Endothelial cell of umbilical vein (primary cell): Measurements from ENCODE around the gene CHAF1A.

ENCODE experiments used
- EZH2 ChIP-seq: IDR thresholded peaks from 2 replicates; pipeline ENCODE4 v1.6.1; 2012; ENCODE audit warnings: borderline replicate concordance, low read depth, mild to moderate bottlenecking, moderate library complexity, low read length, inconsistent platforms; ENCODE audit not compliant: severe bottlenecking
- POLR2A ChIP-seq: IDR thresholded peaks from 2 replicates; pipeline ENCODE4 v1.6.1; 2012; ENCODE audit warnings: low read depth, mild to moderate bottlenecking, control low read depth, low read length
- TF ChIP-seq, protein P1 (sequence below), 2 donors: IDR thresholded peaks; 1 replicate in 1 of 2; 2 replicates in 1 of 2; pipeline ENCODE4 v1.5.1; 2011; ENCODE audit warnings: low read length in 2 of 2, mild to moderate bottlenecking in 2 of 2, moderate library complexity in 2 of 2, control low read depth in 1 of 2, inconsistent platforms in 1 of 2, low read depth in 1 of 2; ENCODE audit not compliant: insufficient read depth in 1 of 2; ENCODE audit errors: extremely low read depth in 1 of 2

- TF ChIP-seq EZH2 = no peak
- no peak for TF ChIP-seq POLR2A
- TF ChIP-seq, protein P1, sequence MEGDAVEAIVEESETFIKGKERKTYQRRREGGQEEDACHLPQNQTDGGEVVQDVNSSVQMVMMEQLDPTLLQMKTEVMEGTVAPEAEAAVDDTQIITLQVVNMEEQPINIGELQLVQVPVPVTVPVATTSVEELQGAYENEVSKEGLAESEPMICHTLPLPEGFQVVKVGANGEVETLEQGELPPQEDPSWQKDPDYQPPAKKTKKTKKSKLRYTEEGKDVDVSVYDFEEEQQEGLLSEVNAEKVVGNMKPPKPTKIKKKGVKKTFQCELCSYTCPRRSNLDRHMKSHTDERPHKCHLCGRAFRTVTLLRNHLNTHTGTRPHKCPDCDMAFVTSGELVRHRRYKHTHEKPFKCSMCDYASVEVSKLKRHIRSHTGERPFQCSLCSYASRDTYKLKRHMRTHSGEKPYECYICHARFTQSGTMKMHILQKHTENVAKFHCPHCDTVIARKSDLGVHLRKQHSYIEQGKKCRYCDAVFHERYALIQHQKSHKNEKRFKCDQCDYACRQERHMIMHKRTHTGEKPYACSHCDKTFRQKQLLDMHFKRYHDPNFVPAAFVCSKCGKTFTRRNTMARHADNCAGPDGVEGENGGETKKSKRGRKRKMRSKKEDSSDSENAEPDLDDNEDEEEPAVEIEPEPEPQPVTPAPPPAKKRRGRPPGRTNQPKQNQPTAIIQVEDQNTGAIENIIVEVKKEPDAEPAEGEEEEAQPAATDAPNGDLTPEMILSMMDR (IDR thresholded peaks at IDR 0.05; ENCODE audit: extremely low read depth in 1 of 2, insufficient read depth in 1 of 2, low read depth in 1 of 2, low read length in 2 of 2) = no peak
Observed at GRCh38 chr19:4391306-4391693, 11.1 kb upstream of the CHAF1A start.
